Esophagus muscularis mucosa (tissue), 4 donors: ENCODE results near the gene KISS1.
"Not testable (repeated sequence)": the region's sequence is repeated elsewhere in the genome, so short reads cannot be mapped to it uniquely, and the experiment has no call there.

Source experiments
- CTCF ChIP-seq, 3 experiments: fragments of 200-600 bp in 2 of 3; fragments of 450-650 bp in 1 of 3; sonication (generic) in 2 of 3; IDR thresholded peaks; one replicate each; pipeline ENCODE4 v1.5.1; 2017 to 2019; ENCODE audit warnings: antibody characterized with exemption in 3 of 3, mild to moderate bottlenecking in 2 of 3, moderate library complexity in 1 of 3
- EP300 ChIP-seq: sonication (generic); formaldehyde crosslinking; IDR thresholded peaks from one replicate; pipeline ENCODE4 v1.6.1; 2017; ENCODE audit warnings: antibody characterized with exemption
- POLR2AphosphoS5 ChIP-seq, 2 donors: sonication (generic); formaldehyde crosslinking; IDR thresholded peaks; one replicate each; pipeline ENCODE4 v1.6.1; 2017; ENCODE audit warnings: antibody characterized with exemption in 2 of 2

GRCh38 chr1:204238520-204238919 is 42.2 kb upstream of the KISS1 start:
- TF ChIP-seq CTCF (IDR thresholded peaks at IDR 0.05); EP300; POLR2AphosphoS5 (IDR thresholded peaks at IDR 0.05): not testable (repeated sequence)
